Measurements from ENCODE around the gene IMP4. TPM values are rescaled to one million over a fixed set of nuclear protein-coding genes. Genes with fewer than 3 reads are reported as not detected.

IMP4 gene
- total and polyA plus RNA-seq, 9 donors: 24.8 to 74.0 (median 54.4) TPM

DNA sequence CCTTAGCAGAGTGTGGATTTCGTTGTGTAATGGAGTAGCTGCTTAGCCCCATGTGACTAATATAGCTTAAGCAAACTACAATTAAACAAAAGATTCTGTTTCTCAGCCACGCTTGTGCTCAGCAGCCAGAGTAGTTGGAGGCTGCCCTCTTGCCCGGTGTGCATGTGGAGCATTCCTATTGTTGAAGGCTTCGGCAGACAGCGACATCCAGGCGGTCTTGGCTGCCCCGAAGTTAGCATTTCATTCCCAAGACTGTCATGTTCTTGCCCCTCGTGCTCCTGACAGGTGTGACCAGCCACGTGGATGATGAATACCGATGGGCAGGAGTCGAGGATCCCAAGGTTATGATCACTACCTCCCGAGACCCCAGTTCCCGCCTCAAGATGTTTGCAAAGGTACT lies 2.4 kb downstream of the IMP4 start:
- H3K9me3 ChIP-seq: no peaks in the 10 kb centered on the region
- no peaks in the 10 kb centered on the region for H3K27me3 ChIP-seq
- H3K4me1 ChIP-seq (ENCODE audit: insufficient read depth): peaks cover 3% of the 10 kb centered on the region
- intact Hi-C loops (cut with DNase I): loop anchor here in 1 of 4 donors (10.0 kb wide), 1 partner anchor 160 kb away; the partner anchor contains the start of genes MZT2B and SMPD4
- DNase-seq: no peak
- TF ChIP-seq, protein P1, sequence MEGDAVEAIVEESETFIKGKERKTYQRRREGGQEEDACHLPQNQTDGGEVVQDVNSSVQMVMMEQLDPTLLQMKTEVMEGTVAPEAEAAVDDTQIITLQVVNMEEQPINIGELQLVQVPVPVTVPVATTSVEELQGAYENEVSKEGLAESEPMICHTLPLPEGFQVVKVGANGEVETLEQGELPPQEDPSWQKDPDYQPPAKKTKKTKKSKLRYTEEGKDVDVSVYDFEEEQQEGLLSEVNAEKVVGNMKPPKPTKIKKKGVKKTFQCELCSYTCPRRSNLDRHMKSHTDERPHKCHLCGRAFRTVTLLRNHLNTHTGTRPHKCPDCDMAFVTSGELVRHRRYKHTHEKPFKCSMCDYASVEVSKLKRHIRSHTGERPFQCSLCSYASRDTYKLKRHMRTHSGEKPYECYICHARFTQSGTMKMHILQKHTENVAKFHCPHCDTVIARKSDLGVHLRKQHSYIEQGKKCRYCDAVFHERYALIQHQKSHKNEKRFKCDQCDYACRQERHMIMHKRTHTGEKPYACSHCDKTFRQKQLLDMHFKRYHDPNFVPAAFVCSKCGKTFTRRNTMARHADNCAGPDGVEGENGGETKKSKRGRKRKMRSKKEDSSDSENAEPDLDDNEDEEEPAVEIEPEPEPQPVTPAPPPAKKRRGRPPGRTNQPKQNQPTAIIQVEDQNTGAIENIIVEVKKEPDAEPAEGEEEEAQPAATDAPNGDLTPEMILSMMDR (IDR thresholded peaks at IDR 0.05): no peak
- TF ChIP-seq POLR2A (IDR thresholded peaks at IDR 0.05) (no peak), EP300 (IDR thresholded peaks at IDR 0.05) (no peak)
- H3K27ac ChIP-seq: no peak overlapping the region
- WGBS, 3 donors: 92 to 93% (median 93%) methylated on average over 13 of the region's 13 CpGs
- H3K36me3 ChIP-seq: no peaks in the 10 kb centered on the region
- no peak overlapping the region for H3K4me3 ChIP-seq

DNA sequence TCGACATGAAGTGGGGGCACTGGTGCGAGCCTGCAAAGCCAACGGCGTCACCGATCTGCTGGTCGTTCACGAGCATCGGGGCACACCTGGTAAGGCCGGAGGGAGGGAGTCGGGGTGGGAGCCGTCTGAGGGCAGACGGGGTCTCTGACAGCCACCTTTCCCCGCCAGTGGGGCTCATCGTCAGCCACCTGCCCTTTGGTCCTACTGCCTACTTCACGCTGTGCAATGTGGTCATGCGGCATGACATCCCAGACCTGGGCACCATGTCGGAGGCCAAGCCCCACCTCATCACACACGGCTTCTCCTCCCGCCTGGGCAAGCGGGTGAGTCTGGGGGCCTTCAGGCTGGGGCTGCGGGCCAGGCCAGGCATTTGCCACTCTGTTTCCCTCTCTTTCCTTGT lies 2.9 kb downstream of the IMP4 start:
- Histone ChIP-seq H3K4me3 (no peak overlapping the region), H3K27ac (no peak overlapping the region), H3K4me1 (ENCODE audit: insufficient read depth) (peaks cover 3% of the 10 kb centered on the region), H3K36me3 (no peaks in the 10 kb centered on the region), H3K9me3 (no peaks in the 10 kb centered on the region), H3K27me3 (no peaks in the 10 kb centered on the region)
- intact Hi-C loops (cut with DNase I): loop anchor here in 1 of 4 donors (10.0 kb wide), 1 partner anchor 161 kb away; the partner anchor contains the start of genes MZT2B and SMPD4
- TF ChIP-seq, protein P1 (IDR thresholded peaks at IDR 0.05): no peak
- TF ChIP-seq EP300 (IDR thresholded peaks at IDR 0.05) (no peak), POLR2A (IDR thresholded peaks at IDR 0.05) (no peak)
- 92 to 97% (median 95%) methylated on average over 21 of the region's 21 CpGs for WGBS, 3 donors
- DNase-seq: no peak

DNA sequence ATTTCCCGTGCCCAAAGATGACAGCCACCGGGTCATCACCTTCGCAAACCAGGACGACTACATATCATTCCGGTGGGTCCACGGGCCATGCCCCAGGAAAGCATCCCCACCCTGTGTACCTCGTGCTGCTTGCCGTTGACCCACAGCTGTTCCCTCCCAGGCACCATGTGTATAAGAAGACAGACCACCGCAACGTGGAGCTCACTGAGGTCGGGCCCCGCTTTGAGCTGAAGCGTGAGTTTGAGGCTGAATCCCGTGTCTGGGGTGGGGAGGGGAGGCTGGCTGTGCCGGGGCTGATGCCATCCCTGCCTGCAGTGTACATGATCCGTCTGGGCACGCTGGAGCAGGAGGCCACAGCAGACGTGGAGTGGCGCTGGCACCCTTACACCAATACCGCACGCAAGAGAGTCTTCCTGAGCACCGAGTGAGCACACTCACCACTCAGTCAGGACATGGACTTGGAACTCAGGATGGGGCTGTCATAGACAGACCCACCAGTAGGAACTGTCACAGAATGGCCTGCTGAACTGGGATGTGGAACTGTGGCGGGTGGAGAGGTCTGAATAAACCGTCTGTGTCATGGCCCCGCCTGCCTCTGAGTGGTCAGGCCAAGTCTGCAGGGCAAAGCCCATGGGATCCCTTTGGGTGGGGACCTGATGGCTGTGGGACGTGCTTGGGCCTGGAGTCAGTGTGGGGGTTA lies 3.5 kb downstream of the IMP4 start:
- no peak overlapping the region for H3K4me3 ChIP-seq
- no peaks in the 10 kb centered on the region for H3K36me3 ChIP-seq
- H3K27ac ChIP-seq: no peak overlapping the region
- no peak for DNase-seq
- TF ChIP-seq, protein P1 (IDR thresholded peaks at IDR 0.05): no peak
- no peak for TF ChIP-seq EP300 (IDR thresholded peaks at IDR 0.05)
- TF ChIP-seq POLR2A (IDR thresholded peaks at IDR 0.05): no peak
- WGBS, 3 donors: 92 to 93% (median 93%) methylated on average over 24 to 26 of the region's 26 CpGs
- H3K4me1 ChIP-seq (ENCODE audit: insufficient read depth): peaks cover 3% of the 10 kb centered on the region
- no peaks in the 10 kb centered on the region for H3K27me3 ChIP-seq
- intact Hi-C loops (cut with DNase I): loop anchor here in 1 of 4 donors (10.0 kb wide), 1 partner anchor 161 kb away; the partner anchor contains the start of genes MZT2B and SMPD4
- no peaks in the 10 kb centered on the region for H3K9me3 ChIP-seq

DNA sequence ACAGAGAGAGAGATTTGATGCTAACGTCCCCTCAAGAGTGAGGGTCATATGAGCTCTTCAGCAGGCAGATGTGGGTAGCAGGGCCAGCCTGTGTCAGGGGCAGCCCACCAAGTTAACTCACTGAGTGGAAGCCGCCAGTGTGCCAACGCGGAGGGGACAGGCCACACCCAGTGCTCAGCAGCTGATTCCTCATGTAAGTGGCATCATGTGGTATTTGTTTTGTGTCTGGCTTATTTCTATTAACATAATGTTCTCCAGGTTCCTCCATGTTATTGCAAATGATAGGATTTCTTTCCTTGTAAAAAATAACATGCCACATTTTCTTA lies 4.0 kb downstream of the IMP4 start:
- DNase-seq: no peak
- WGBS, 3 donors: 79 to 88% (median 85%) methylated on average over 4 of the region's 4 CpGs
- TF ChIP-seq EP300 (IDR thresholded peaks at IDR 0.05) (no peak), POLR2A (IDR thresholded peaks at IDR 0.05) (no peak)
- TF ChIP-seq, protein P1 (IDR thresholded peaks at IDR 0.05): no peak
- Histone ChIP-seq H3K4me3 (no peak overlapping the region), H3K27ac (no peak overlapping the region), H3K27me3 (no peaks in the 10 kb centered on the region), H3K4me1 (ENCODE audit: insufficient read depth) (peaks cover 3% of the 10 kb centered on the region), H3K9me3 (no peaks in the 10 kb centered on the region), H3K36me3 (no peaks in the 10 kb centered on the region)
- intact Hi-C loops (cut with DNase I): loop anchor here in 1 of 4 donors (10.0 kb wide), 1 partner anchor 162 kb away; the partner anchor contains the start of genes MZT2B and SMPD4
